Measurements from ENCODE around the gene F5. TPM values are rescaled to one million over a fixed set of nuclear protein-coding genes. Genes with fewer than 3 reads are reported as not detected.

The F5 gene
- total RNA-seq, 1 donor from 2014 or later, result not detected

GRCh38 chr1:169588785-169589485 is 2.7 kb upstream of the F5 start:
- no peak for DNase-seq (ENCODE audit: extremely low read depth, low read depth, low spot score)

- no peak for DNase-seq (ENCODE audit: extremely low read depth, low read depth, low spot score)
Observed at GRCh38 chr1:169588112-169588511, 1.8 kb upstream of the F5 start.

- DNase-seq (ENCODE audit: extremely low read depth, low read depth, low spot score), result no peak
Observed at GRCh38 chr1:169586067-169586394, 250 bp downstream of the F5 start.

- DNase-seq (ENCODE audit: extremely low read depth, low read depth, low spot score), result no peak
Observed at GRCh38 chr1:169585181-169585580, 1.1 kb downstream of the F5 start.

GRCh38 chr1:169584483-169585144 is 1.7 kb downstream of the F5 start:
- DNase-seq (ENCODE audit: extremely low read depth, low read depth, low spot score), result no peak

GRCh38 chr1:169577981-169578738 is 8.1 kb downstream of the F5 start:
- no peak for DNase-seq (ENCODE audit: extremely low read depth, low read depth, low spot score)

GRCh38 chr1:169576935-169577331 is 9.3 kb downstream of the F5 start:
- DNase-seq (ENCODE audit: extremely low read depth, low read depth, low spot score), result no peak

GRCh38 chr1:169576241-169576934 is 9.9 kb downstream of the F5 start:
- no peak for DNase-seq (ENCODE audit: extremely low read depth, low read depth, low spot score)

- DNase-seq (ENCODE audit: extremely low read depth, low read depth, low spot score), result no peak
Observed at GRCh38 chr1:169574336-169574735, 11.9 kb downstream of the F5 start.

- no peak for DNase-seq (ENCODE audit: extremely low read depth, low read depth, low spot score)
Observed at GRCh38 chr1:169572187-169572586, 14.1 kb downstream of the F5 start.

- DNase-seq (ENCODE audit: extremely low read depth, low read depth, low spot score), result no peak
Observed at GRCh38 chr1:169571450-169571849, 14.8 kb downstream of the F5 start.

GRCh38 chr1:169570172-169570574 is 16.1 kb downstream of the F5 start:
- no peak for DNase-seq (ENCODE audit: extremely low read depth, low read depth, low spot score)

- no peak for DNase-seq (ENCODE audit: extremely low read depth, low read depth, low spot score)
Observed at GRCh38 chr1:169568497-169568896, 17.8 kb downstream of the F5 start.

- DNase-seq (ENCODE audit: extremely low read depth, low read depth, low spot score), result no peak
Observed at GRCh38 chr1:169565335-169566271, 20.7 kb downstream of the F5 start.

GRCh38 chr1:169563650-169564049 is 22.6 kb downstream of the F5 start:
- DNase-seq (ENCODE audit: extremely low read depth, low read depth, low spot score), result no peak

- no peak for DNase-seq (ENCODE audit: extremely low read depth, low read depth, low spot score)
Observed at GRCh38 chr1:169563019-169563615, 23.2 kb downstream of the F5 start.

GRCh38 chr1:169561692-169562091 is 24.6 kb downstream of the F5 start:
- DNase-seq (ENCODE audit: extremely low read depth, low read depth, low spot score), result no peak

GRCh38 chr1:169557131-169557530 is 29.1 kb downstream of the F5 start:
- DNase-seq (ENCODE audit: extremely low read depth, low read depth, low spot score), result no peak

- DNase-seq (ENCODE audit: extremely low read depth, low read depth, low spot score), result peak; percentile 48
Observed at GRCh38 chr1:169550294-169550693, 36.0 kb downstream of the F5 start.

- no peak for DNase-seq (ENCODE audit: extremely low read depth, low read depth, low spot score)
Observed at GRCh38 chr1:169548282-169548681, 38.0 kb downstream of the F5 start.

Data from glomerular endothelial cell (primary cell).